SK-N-SH treated with all-trans-retinoic acid at 6 μM for 48 hours (cell line): ENCODE results near the gene TDRD9.
A peak's percentile ranks its signal among the peaks of the same experiment; 100 is the strongest.

Experiments
- ATAC-seq: fragments of 200-7000 bp; cut with Tn5 transposase; 3 replicates; pipeline ENCODE4 v1.9.1; 2020; ENCODE audit warnings: mild to moderate bottlenecking, moderate library complexity
- ARNTL ChIP-seq: fragments of 450-650 bp; formaldehyde crosslinking; IDR thresholded peaks from 2 replicates; pipeline ENCODE4 v1.5.0; 2020; ENCODE audit warnings: low read depth, mild to moderate bottlenecking, moderate library complexity, borderline replicate concordance
- BACH2 ChIP-seq: fragments of 250-450 bp; sonication (Bioruptor Pico); IDR thresholded peaks from 2 replicates; pipeline ENCODE4 v1.9.0; 2021; ENCODE audit warnings: mild to moderate bottlenecking, borderline replicate concordance
- CREB5 ChIP-seq: fragments of 250-450 bp; sonication (Bioruptor Pico); IDR thresholded peaks from 2 replicates; pipeline ENCODE4 v1.5.1; 2020; ENCODE audit warnings: low read depth, mild to moderate bottlenecking, moderate library complexity
- CSDC2 ChIP-seq: fragments of 250-450 bp; sonication (Bioruptor Pico); IDR thresholded peaks from 2 replicates; pipeline ENCODE4 v1.5.0; 2020; ENCODE audit warnings: mild to moderate bottlenecking, moderate library complexity
- ESRRG ChIP-seq: fragments of 250-450 bp; sonication (Bioruptor Pico); IDR thresholded peaks from 2 replicates; pipeline ENCODE4 v1.6.1; 2021; ENCODE audit warnings: mild to moderate bottlenecking
- ISL1 ChIP-seq: fragments of 250-450 bp; sonication (Bioruptor Pico); IDR thresholded peaks from 2 replicates; pipeline ENCODE4 v2.1.2; 2022; ENCODE audit warnings: mild to moderate bottlenecking, moderate library complexity
- OSR1 ChIP-seq: fragments of 250-450 bp; sonication (Bioruptor Pico); IDR thresholded peaks from 2 replicates; pipeline ENCODE4 v1.8.0; 2022; ENCODE audit warnings: moderate library complexity, mild to moderate bottlenecking, inconsistent platforms
- PATZ1 ChIP-seq: fragments of 250-450 bp; sonication (Bioruptor Pico); IDR thresholded peaks from 2 replicates; pipeline ENCODE4 v1.8.0; 2020; ENCODE audit warnings: mild to moderate bottlenecking, moderate library complexity, borderline replicate concordance
- POU6F1 ChIP-seq: fragments of 250-450 bp; sonication (Bioruptor Pico); IDR thresholded peaks from 2 replicates; pipeline ENCODE4 v1.8.0; 2021; ENCODE audit warnings: low read depth, mild to moderate bottlenecking, moderate library complexity, borderline replicate concordance
- RARB ChIP-seq: fragments of 250-450 bp; sonication (Bioruptor Pico); IDR thresholded peaks from 2 replicates; pipeline ENCODE4 v1.8.0; 2021; ENCODE audit warnings: mild to moderate bottlenecking, moderate library complexity
- SNAI2 ChIP-seq: fragments of 250-450 bp; sonication (Bioruptor Pico); IDR thresholded peaks from 2 replicates; pipeline ENCODE4 v1.5.0; 2020; ENCODE audit warnings: mild to moderate bottlenecking, moderate library complexity
- TCF4 ChIP-seq: fragments of 250-450 bp; sonication (Bioruptor Pico); IDR thresholded peaks from 2 replicates; pipeline ENCODE4 v1.8.0; 2021; ENCODE audit warnings: mild to moderate bottlenecking, moderate library complexity, borderline replicate concordance
- TOX ChIP-seq: fragments of 250-450 bp; sonication (Bioruptor Pico); IDR thresholded peaks from 2 replicates; pipeline ENCODE4 v1.8.0; 2021; ENCODE audit warnings: mild to moderate bottlenecking, moderate library complexity, borderline replicate concordance
- TSHZ2 ChIP-seq: fragments of 250-450 bp; sonication (Bioruptor Pico); IDR thresholded peaks from 2 replicates; pipeline ENCODE4 v1.5.0; 2020; ENCODE audit warnings: mild to moderate bottlenecking, moderate library complexity
- ZC3H10 ChIP-seq: fragments of 250-450 bp; sonication (Bioruptor Pico); IDR thresholded peaks from 2 replicates; pipeline ENCODE4 v1.5.1; 2021; ENCODE audit warnings: mild to moderate bottlenecking, moderate library complexity
- ZFP30 ChIP-seq: fragments of 450-650 bp; formaldehyde crosslinking; IDR thresholded peaks from 2 replicates; pipeline ENCODE4 v1.5.0; 2022; ENCODE audit warnings: mild to moderate bottlenecking, moderate library complexity
- ZNF70 ChIP-seq: fragments of 450-650 bp; formaldehyde crosslinking; IDR thresholded peaks from 2 replicates; pipeline ENCODE4 v1.5.0; 2020; ENCODE audit warnings: mild to moderate bottlenecking, moderate library complexity
- ZNF8 ChIP-seq: fragments of 450-650 bp; formaldehyde crosslinking; IDR thresholded peaks from 2 replicates; pipeline ENCODE4 v1.5.0; 2020; ENCODE audit warnings: mild to moderate bottlenecking, moderate library complexity

Gene TDRD9

GRCh38 chr14:103881268-103882201, 46.7 kb upstream of the TDRD9 start:
- no peak for TF ChIP-seq PATZ1 (CRISPR knock-in tag)
- no peak for TF ChIP-seq BACH2
- TF ChIP-seq ZNF8, result no peak
- TF ChIP-seq CREB5 (CRISPR knock-in tag), result no peak
- no peak for TF ChIP-seq RARB (CRISPR knock-in tag)
- no peak for TF ChIP-seq SNAI2 (CRISPR knock-in tag)
- no peak for TF ChIP-seq ZC3H10
- no peak for TF ChIP-seq ARNTL (CRISPR knock-in tag)
- no peak for TF ChIP-seq ESRRG (CRISPR knock-in tag)
- TF ChIP-seq TSHZ2 (CRISPR knock-in tag), result no peak
- no peak; the same call in 2 of the 3 replicates for ATAC-seq

GRCh38 chr14:103882503-103883262, 45.6 kb upstream of the TDRD9 start:
- peak; percentile 45; the same call in 2 of the 3 replicates for ATAC-seq
- TF ChIP-seq POU6F1, result no peak
- no peak for TF ChIP-seq BACH2
- peak; percentile 46; the same call in 1 of the 2 replicates for TF ChIP-seq TCF4 (CRISPR knock-in tag)
- no peak for TF ChIP-seq ZFP30 (CRISPR knock-in tag)
- no peak for TF ChIP-seq ZNF70 (CRISPR knock-in tag)
- no peak for TF ChIP-seq TOX
- no peak for TF ChIP-seq RARB (CRISPR knock-in tag)

GRCh38 chr14:103883263-103883523, 45.1 kb upstream of the TDRD9 start:
- TF ChIP-seq ZNF8, result no peak
- no peak for TF ChIP-seq OSR1 (CRISPR knock-in tag)
- TF ChIP-seq ARNTL (CRISPR knock-in tag), result no peak
- no peak for ATAC-seq

GRCh38 chr14:103884854-103885253, 43.4 kb upstream of the TDRD9 start:
- TF ChIP-seq ZNF8, result no peak
- ATAC-seq, result no peak

GRCh38 chr14:103885509-103885932, 42.7 kb upstream of the TDRD9 start:
- no peak for ATAC-seq
- TF ChIP-seq ZNF8, result no peak
- TF ChIP-seq CSDC2, result no peak
- TF ChIP-seq CREB5 (CRISPR knock-in tag), result no peak
- no peak for TF ChIP-seq TSHZ2 (CRISPR knock-in tag)
- no peak for TF ChIP-seq POU6F1
- TF ChIP-seq RARB (CRISPR knock-in tag), result no peak
- TF ChIP-seq ESRRG (CRISPR knock-in tag), result no peak
- TF ChIP-seq ISL1 (CRISPR knock-in tag), result no peak
- no peak for TF ChIP-seq ZFP30 (CRISPR knock-in tag)
- no peak for TF ChIP-seq SNAI2 (CRISPR knock-in tag)
- TF ChIP-seq ZNF70 (CRISPR knock-in tag), result no peak
